Measurements from ENCODE around the gene CLCN7.

CLCN7 gene

GRCh38 chr16:1455190-1456171 is 19.3 kb downstream of the CLCN7 start:
- in situ Hi-C loops (cut with HindIII; ENCODE audit: low pct_ligation_motif_present, low sequenced_read_pairs), result no loop called here
- Histone ChIP-seq H3K36me3 (replicated peaks) (peaks cover 43% of the 10 kb centered on the region), H3K27me3 (replicated peaks) (no peaks in the 10 kb centered on the region), H3K27ac (no peak overlapping the region), H3K4me3 (ENCODE audit: low read depth, low read length) (no peak overlapping the region)
- TF ChIP-seq CTCF (IDR thresholded peaks at IDR 0.05; ENCODE audit: low read depth, low read length, missing control alignments), result no peak
- no peak for DNase-seq

GRCh38 chr16:1454561-1454960 is 20.3 kb downstream of the CLCN7 start:
- TF ChIP-seq CTCF (IDR thresholded peaks at IDR 0.05; ENCODE audit: low read depth, low read length, missing control alignments), result no peak
- H3K36me3 ChIP-seq (replicated peaks), result peaks cover 38% of the 10 kb centered on the region
- no peak overlapping the region for H3K27ac ChIP-seq

GRCh38 chr16:1453316-1453715 is 21.5 kb downstream of the CLCN7 start:
- in situ Hi-C loops (cut with HindIII; ENCODE audit: low pct_ligation_motif_present, low sequenced_read_pairs), result no loop called here
- H3K36me3 ChIP-seq (replicated peaks), result peaks cover 38% of the 10 kb centered on the region
- no peak overlapping the region for H3K4me3 ChIP-seq (ENCODE audit: low read depth, low read length)
- TF ChIP-seq CTCF (IDR thresholded peaks at IDR 0.05; ENCODE audit: low read depth, low read length, missing control alignments), result no peak
- DNase-seq, result no peak
- no peak overlapping the region for H3K27ac ChIP-seq
- H3K27me3 ChIP-seq (replicated peaks), result no peaks in the 10 kb centered on the region

More at GRCh38 chr16:1454561-1454960, 20.3 kb downstream of the CLCN7 start:
- no peak for DNase-seq
- in situ Hi-C loops (cut with HindIII; ENCODE audit: low pct_ligation_motif_present, low sequenced_read_pairs), result no loop called here
- H3K4me3 ChIP-seq (ENCODE audit: low read depth, low read length), result no peak overlapping the region
- no peaks in the 10 kb centered on the region for H3K27me3 ChIP-seq (replicated peaks)

GRCh38 chr16:1452530-1452929 is 22.3 kb downstream of the CLCN7 start:
- H3K27me3 ChIP-seq (replicated peaks), result no peaks in the 10 kb centered on the region
- H3K27ac ChIP-seq, result no peak overlapping the region
- no peak for TF ChIP-seq CTCF (IDR thresholded peaks at IDR 0.05; ENCODE audit: low read depth, low read length, missing control alignments)
- peaks cover 40% of the 10 kb centered on the region for H3K36me3 ChIP-seq (replicated peaks)
- in situ Hi-C loops (cut with HindIII; ENCODE audit: low pct_ligation_motif_present, low sequenced_read_pairs), result no loop called here
- DNase-seq, result no peak
- H3K4me3 ChIP-seq (ENCODE audit: low read depth, low read length), result no peak overlapping the region

- Histone ChIP-seq H3K36me3 (replicated peaks) (peaks cover 39% of the 10 kb centered on the region), H3K4me3 (ENCODE audit: low read depth, low read length) (no peak overlapping the region), H3K27ac (no peak overlapping the region), H3K27me3 (replicated peaks) (no peaks in the 10 kb centered on the region)
- TF ChIP-seq CTCF (IDR thresholded peaks at IDR 0.05; ENCODE audit: low read depth, low read length, missing control alignments), result no peak
- no peak for DNase-seq
- in situ Hi-C loops (cut with HindIII; ENCODE audit: low pct_ligation_motif_present, low sequenced_read_pairs), result no loop called here
Observed at GRCh38 chr16:1451702-1452392, 23.0 kb downstream of the CLCN7 start.
